ENCODE measurements around the gene EME2.
"Not testable (repeated sequence)": the region's sequence is repeated elsewhere in the genome, so short reads cannot be mapped to it uniquely, and the experiment has no call there.

Gene EME2, protein sequence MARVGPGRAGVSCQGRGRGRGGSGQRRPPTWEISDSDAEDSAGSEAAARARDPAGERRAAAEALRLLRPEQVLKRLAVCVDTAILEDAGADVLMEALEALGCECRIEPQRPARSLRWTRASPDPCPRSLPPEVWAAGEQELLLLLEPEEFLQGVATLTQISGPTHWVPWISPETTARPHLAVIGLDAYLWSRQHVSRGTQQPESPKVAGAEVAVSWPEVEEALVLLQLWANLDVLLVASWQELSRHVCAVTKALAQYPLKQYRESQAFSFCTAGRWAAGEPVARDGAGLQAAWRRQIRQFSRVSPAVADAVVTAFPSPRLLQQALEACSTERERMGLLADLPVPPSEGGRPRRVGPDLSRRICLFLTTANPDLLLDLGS

DNA sequence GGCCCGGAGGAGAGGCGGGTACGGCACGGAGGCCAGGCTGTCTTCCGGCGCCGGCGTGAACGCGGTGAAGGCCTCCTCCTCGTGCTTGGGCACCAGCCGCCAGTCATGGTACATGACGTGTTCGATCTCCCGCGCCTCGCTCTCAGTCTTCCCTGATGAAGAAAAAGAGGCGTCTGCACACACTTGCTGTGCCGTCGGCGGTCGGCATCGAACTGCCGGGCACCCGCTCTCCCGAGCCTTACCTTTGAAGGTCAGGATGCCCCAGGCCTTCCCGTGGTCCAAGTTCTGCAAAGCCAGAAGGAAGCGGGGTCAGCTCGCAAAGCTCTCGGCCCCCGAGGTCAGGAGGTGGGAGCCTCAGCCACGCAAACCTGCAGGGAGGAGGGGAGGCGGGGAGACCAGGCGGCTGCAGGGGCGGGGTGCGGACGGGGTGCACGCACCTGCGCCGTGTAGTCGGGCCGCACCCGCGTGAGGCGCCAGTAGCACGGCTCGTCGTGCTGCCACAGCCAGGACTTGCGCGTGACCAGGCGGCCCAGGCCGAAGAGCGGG lies at the start of gene EME2:
Gene EME2, plus strand, starts transcription at position 449 of the 546 bp plus-strand sequence. CDS start 418 bp downstream, outside the sequence.
- peak; percentile 35 for DNase-seq (ENCODE audit: low spot score)

- DNase-seq (ENCODE audit: low spot score): peak; percentile 50
These were observed 49.0 kb upstream of the EME2 start for GRCh38 chr16:1723450-1724147.

GRCh38 chr16:1724491-1724890 lies 48.1 kb upstream of the EME2 start:
- no peak for DNase-seq (ENCODE audit: low spot score)

- no peak for DNase-seq (ENCODE audit: low spot score)
These were observed 45.7 kb upstream of the EME2 start for GRCh38 chr16:1726661-1727502.

GRCh38 chr16:1727651-1728624 lies 44.7 kb upstream of the EME2 start:
- DNase-seq (ENCODE audit: low spot score): no peak

- DNase-seq (ENCODE audit: low spot score): no peak
These were observed 43.6 kb upstream of the EME2 start for GRCh38 chr16:1729026-1729425.

DNA sequence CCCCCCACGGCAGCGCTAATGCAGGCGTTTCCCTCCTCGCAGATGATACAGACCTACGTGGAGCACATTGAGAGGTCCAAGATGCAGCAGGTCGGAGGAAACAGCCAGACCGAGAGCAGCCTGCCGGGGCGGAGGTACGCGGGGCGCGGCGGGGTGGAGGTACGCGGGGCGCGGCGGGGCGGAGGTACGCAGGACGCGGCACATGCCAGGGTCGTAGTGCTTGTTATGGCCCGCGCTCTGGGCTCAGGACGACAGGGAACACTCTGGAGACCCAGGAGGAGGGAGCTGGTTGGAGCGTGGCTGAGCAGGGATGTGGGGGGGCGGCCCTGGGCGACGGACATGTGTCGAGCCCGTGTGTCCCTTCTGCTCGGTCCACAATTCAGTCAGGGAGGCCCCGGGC lies 43.2 kb upstream of the EME2 start:
- no peak for DNase-seq (ENCODE audit: low spot score)

DNA sequence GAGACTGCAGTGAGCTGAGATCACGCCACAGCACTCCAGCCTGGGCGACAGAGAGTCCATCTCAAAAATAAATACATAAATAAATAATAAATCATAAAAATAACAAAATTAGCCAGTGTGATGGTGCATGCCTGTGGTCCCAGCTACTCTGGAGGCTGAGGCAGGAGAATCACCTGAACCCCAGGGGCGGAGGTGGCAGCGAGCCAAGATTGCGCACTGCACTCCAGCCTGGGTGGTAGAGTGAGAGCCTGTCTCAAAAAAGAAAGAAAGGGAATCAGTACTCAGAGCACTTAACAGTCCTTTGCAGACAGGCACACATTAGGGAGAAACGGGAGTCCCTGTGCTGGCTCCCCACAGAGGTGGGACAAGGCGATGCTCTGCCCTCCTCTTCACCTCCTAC lies 41.5 kb upstream of the EME2 start:
- DNase-seq (ENCODE audit: low spot score): no peak

- no peak for DNase-seq (ENCODE audit: low spot score)
These were observed 41.0 kb upstream of the EME2 start for GRCh38 chr16:1731603-1732002.

GRCh38 chr16:1732071-1732470 lies 40.5 kb upstream of the EME2 start:
- no peak for DNase-seq (ENCODE audit: low spot score)

- DNase-seq (ENCODE audit: low spot score): not testable (repeated sequence)
These were observed 40.0 kb upstream of the EME2 start for GRCh38 chr16:1732551-1732987.

GRCh38 chr16:1734123-1734522 lies 38.5 kb upstream of the EME2 start:
- DNase-seq (ENCODE audit: low spot score): no peak

- DNase-seq (ENCODE audit: low spot score): no peak
These were observed 37.8 kb upstream of the EME2 start for GRCh38 chr16:1734816-1735215.

DNA sequence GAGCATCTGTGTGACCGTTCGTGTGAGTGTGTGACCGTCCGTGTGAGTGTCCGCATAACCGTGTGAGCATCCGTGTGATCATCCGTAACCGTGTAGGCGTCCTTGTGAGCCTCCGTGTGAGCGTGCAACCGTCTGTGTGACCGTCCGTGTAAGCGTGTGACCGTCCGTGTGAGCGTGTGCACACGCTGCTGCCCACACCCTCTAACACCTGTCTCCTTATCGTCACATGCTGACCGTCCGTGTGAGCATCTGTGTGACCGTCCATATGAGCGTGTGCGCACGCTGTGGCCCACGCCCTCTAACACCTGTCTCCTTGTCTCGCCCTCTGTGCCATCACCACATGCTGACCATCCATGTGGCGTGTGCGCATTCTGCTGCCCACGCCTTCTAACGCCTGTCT lies 32.4 kb upstream of the EME2 start:
- no peak for DNase-seq (ENCODE audit: low spot score)

- no peak for DNase-seq (ENCODE audit: low spot score)
These were observed 31.7 kb upstream of the EME2 start for GRCh38 chr16:1740781-1741490.

GRCh38 chr16:1741553-1742165 lies 31.0 kb upstream of the EME2 start:
- DNase-seq (ENCODE audit: low spot score): no peak

DNA sequence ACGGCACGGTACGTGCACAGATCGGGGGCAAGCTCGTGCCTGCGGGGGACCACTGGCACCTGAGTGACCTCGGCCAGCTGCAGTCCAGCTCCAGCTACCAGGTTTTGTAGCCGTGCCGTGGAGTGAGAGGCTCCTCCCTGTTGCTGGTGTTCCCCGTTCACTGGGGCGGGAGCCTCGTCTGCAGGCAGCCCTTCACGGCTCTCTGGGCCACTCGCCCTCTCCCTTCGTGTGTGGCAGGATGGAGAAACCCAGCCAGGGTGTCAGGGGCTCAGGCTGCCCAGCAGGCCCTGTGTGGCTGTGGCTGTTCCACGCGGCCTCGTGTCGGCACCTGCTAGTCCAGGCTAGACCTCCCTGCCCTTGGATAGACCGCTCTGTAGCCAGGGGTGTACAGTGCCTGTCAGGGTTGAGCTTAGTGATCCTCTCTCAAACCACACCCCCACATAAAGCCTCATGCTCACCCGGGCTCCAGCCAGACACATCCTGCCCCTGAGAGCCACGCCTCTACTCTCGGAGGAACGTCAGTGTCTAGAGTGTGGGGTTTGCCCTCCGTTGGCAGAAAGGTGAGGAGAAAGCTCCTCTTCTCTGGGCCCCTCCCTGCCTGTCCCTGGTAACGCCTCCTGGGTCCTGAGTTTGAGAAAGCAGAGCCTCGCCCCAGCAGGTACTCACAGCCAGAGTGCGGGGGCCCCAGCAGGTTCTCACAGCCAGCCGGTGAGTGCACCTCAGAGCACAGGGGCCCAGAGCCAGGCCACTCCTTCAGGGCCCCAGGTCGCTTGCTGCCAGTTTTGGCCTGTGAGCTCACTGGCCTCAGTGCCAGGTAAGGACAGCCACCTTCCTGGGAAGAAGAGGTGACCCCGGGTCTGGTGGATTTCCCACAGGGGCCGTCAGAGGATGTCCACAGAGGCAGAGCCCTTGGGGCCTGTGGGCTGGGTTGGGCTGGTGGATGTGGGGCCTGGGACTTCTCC lies 29.0 kb upstream of the EME2 start:
- DNase-seq (ENCODE audit: low spot score): no peak

GRCh38 chr16:1744338-1744840 lies 28.2 kb upstream of the EME2 start:
- DNase-seq (ENCODE audit: low spot score): no peak

Data from germinal center (tissue), 1 donor.